GM12864 (cell line): Measurements from ENCODE around the gene SMIM10L1.

Experiments
- DNase-seq: peaks from one replicate; pipeline ENCODE4 v3.0.0-alpha.2; 2011; ENCODE audit warnings: low read depth
- H3K4me3 ChIP-seq: 2 replicates; pipeline ENCODE4 v1.5.1; 2011; ENCODE audit warnings: mild to moderate bottlenecking, low read depth, low read length, control low read depth
- TF ChIP-seq, protein P1 (sequence below): IDR thresholded peaks from 2 replicates; pipeline ENCODE4 v1.5.1; 2011; ENCODE audit warnings: low read depth, mild to moderate bottlenecking, moderate library complexity, low read length, control low read depth, inconsistent platforms; ENCODE audit errors: missing control alignments

Gene SMIM10L1

GRCh38 chr12:11162502-11162901, 8.5 kb upstream of the SMIM10L1 start:
- DNase-seq = no peak
- TF ChIP-seq, protein P1, sequence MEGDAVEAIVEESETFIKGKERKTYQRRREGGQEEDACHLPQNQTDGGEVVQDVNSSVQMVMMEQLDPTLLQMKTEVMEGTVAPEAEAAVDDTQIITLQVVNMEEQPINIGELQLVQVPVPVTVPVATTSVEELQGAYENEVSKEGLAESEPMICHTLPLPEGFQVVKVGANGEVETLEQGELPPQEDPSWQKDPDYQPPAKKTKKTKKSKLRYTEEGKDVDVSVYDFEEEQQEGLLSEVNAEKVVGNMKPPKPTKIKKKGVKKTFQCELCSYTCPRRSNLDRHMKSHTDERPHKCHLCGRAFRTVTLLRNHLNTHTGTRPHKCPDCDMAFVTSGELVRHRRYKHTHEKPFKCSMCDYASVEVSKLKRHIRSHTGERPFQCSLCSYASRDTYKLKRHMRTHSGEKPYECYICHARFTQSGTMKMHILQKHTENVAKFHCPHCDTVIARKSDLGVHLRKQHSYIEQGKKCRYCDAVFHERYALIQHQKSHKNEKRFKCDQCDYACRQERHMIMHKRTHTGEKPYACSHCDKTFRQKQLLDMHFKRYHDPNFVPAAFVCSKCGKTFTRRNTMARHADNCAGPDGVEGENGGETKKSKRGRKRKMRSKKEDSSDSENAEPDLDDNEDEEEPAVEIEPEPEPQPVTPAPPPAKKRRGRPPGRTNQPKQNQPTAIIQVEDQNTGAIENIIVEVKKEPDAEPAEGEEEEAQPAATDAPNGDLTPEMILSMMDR = no peak
- H3K4me3 ChIP-seq = no peak overlapping the region

- DNase-seq = no peak
- TF ChIP-seq, protein P1 = no peak
Observed at GRCh38 chr12:11164384-11164783, 6.6 kb upstream of the SMIM10L1 start.

DNA sequence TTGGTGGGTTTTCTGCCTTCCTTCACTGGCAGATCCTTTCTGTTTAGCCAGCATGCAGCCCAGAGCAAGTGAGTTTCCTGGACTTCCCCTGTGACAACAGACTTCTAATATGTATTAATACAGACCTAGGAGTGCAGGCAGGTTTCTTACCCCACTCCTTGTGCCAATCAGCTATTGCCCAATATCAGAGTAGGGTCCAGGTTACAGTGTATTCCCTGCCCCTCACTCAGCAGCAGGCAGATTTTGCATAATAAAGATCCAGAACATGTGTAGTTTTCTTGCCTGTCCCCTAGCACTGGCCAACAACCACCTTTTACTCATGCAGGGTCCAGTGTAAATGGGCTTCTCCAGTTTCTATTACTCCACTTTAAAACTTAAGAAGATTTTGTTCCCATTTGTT, 4.7 kb upstream of the SMIM10L1 start:
- TF ChIP-seq, protein P1 = no peak
- H3K4me3 ChIP-seq = no peak overlapping the region
- DNase-seq = no peak

More at GRCh38 chr12:11164384-11164783, 6.6 kb upstream of the SMIM10L1 start:
- no peak overlapping the region for H3K4me3 ChIP-seq

GRCh38 chr12:11170810-11171144, 217 bp upstream of the SMIM10L1 start:
- TF ChIP-seq, protein P1 = no peak
- peak overlapping the region; percentile 92 for H3K4me3 ChIP-seq
- no peak for DNase-seq

GRCh38 chr12:11171969-11172675, 1.1 kb downstream of the SMIM10L1 start:
- peak overlapping the region; percentile 92 for H3K4me3 ChIP-seq
- TF ChIP-seq, protein P1 = no peak
- DNase-seq = no peak

- no peak overlapping the region for H3K4me3 ChIP-seq
- TF ChIP-seq, protein P1 = no peak
- no peak for DNase-seq
Observed at GRCh38 chr12:11174022-11174421, 3.0 kb downstream of the SMIM10L1 start.

DNA sequence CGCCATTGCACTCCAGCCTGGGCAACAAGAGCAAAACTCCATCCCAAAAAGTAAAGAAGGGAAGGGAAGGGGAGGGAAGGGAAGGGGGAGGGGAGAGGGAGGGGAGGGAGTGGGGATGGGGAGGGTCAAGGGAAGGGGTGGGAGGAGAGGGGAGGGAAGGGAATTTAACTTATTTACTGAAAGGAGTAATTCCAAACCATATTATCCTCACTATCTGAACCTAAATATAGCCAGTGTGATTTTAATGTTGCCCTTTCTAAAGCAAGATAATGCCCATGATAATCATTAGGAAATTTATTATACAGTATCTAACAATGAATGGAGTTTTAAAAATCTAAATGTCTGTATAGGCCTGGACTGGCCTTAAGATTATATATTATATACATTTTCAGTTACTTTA, 7.3 kb downstream of the SMIM10L1 start:
- TF ChIP-seq, protein P1 = no peak
- DNase-seq = no peak
- H3K4me3 ChIP-seq = no peak overlapping the region
